SK-N-SH (cell line): Measurements from ENCODE around the gene KRT20. TPM values are rescaled to one million over a fixed set of nuclear protein-coding genes. Genes with fewer than 3 reads are reported as not detected.
A peak's percentile ranks its signal among the peaks of the same experiment; 100 is the strongest.

Experiments used
- CTCF ChIA-PET: fragments of 300-600, 350-600 bp; formaldehyde crosslinking; extraction: SDS; loops from one replicate; lab custom pipeline; 2021; lab: Yijun Ruan, JAX
- POLR2A ChIA-PET: fragments of 350-600 bp; sonication (Branson Sonifier 250); formaldehyde crosslinking; extraction: SDS; loops from one replicate; lab custom pipeline; 2020; ENCODE audit warnings: antibody characterized with exemption, inconsistent platforms; lab: Yijun Ruan, JAX
- DNase-seq: peaks from one replicate; pipeline ENCODE4 v3.0.0; 2012
- H2AFZ ChIP-seq: fragments of 200-600 bp; sonication (generic); 2 replicates; pipeline ENCODE4 v1.8.1; 2016; ENCODE audit warnings: antibody characterized with exemption, mild to moderate bottlenecking, low read depth
- H3F3A ChIP-seq: fragments of 200-600 bp; sonication (generic); replicated peaks from 2 replicates; pipeline ENCODE3; 2016; ENCODE audit warnings: antibody characterized with exemption, mild to moderate bottlenecking; ENCODE audit not compliant: insufficient read depth
- H3K27ac ChIP-seq, 2 experiments: fragments of 200-500 bp in 1 of 2; fragments of 200-600 bp in 1 of 2; sonication (Bioruptor generic) in 1 of 2; sonication (generic), shearing (Covaris generic) in 1 of 2; 2 replicates each; pipeline versions ENCODE4 v1.5.1 to v1.6.1; 2014 to 2016; ENCODE audit warnings: low read depth in 2 of 2, inconsistent platforms in 1 of 2, low read length in 1 of 2, mild to moderate bottlenecking in 1 of 2, mixed read lengths in 1 of 2
- H3K27me3 ChIP-seq: fragments of 200-600 bp; sonication (generic), shearing (Covaris generic); 2 replicates; pipeline ENCODE4 v1.6.1; 2016; ENCODE audit warnings: mixed run types; ENCODE audit not compliant: insufficient read depth
- H3K36me3 ChIP-seq, 2 experiments: fragments of 200-500 bp in 1 of 2; fragments of 200-600 bp in 1 of 2; sonication (Bioruptor generic) in 1 of 2; sonication (generic) in 1 of 2; replicated peaks in 1 of 2; 2 replicates each; pipeline versions ENCODE3 to v1.5.1; 2014 to 2016; ENCODE audit warnings: low read length in 1 of 2, mild to moderate bottlenecking in 1 of 2; ENCODE audit not compliant: insufficient read depth in 2 of 2, control insufficient read depth in 1 of 2
- H3K4me1 ChIP-seq, 2 experiments: fragments of 200-500 bp in 1 of 2; fragments of 200-600 bp in 1 of 2; sonication (Bioruptor generic) in 1 of 2; sonication (generic), shearing (Covaris generic) in 1 of 2; 2 replicates each; pipeline versions ENCODE4 v1.5.1 to v1.6.1; 2014 to 2016; ENCODE audit warnings: low read depth in 1 of 2, low read length in 1 of 2, mixed run types in 1 of 2; ENCODE audit not compliant: insufficient read depth in 2 of 2, control insufficient read depth in 1 of 2
- H3K4me2 ChIP-seq: fragments of 200-600 bp; sonication (generic), shearing (Covaris generic); 2 replicates; pipeline ENCODE4 v1.6.1; 2017; ENCODE audit warnings: mixed run types
- H3K4me3 ChIP-seq, 2 experiments: fragments of 200-500 bp in 1 of 2; fragments of 200-600 bp in 1 of 2; sonication (Bioruptor generic) in 1 of 2; sonication (generic), shearing (Covaris generic) in 1 of 2; 2 replicates each; pipeline versions ENCODE4 v1.5.1 to v1.8.1; 2014 to 2016; ENCODE audit warnings: low read depth in 2 of 2, inconsistent platforms in 1 of 2, low read length in 1 of 2, mild to moderate bottlenecking in 1 of 2, mixed read lengths in 1 of 2, moderate library complexity in 1 of 2
- H3K79me2 ChIP-seq: fragments of 200-600 bp; sonication (generic); 2 replicates; pipeline ENCODE4 v1.8.1; 2017; ENCODE audit warnings: mild to moderate bottlenecking; ENCODE audit not compliant: insufficient read depth
- H3K9ac ChIP-seq: fragments of 200-600 bp; sonication (generic); 2 replicates; pipeline ENCODE4 v1.6.1; 2017; ENCODE audit warnings: mixed run types
- H3K9me2 ChIP-seq: fragments of 200-600 bp; sonication (generic); 2 replicates; pipeline ENCODE4 v1.6.1; 2017; ENCODE audit warnings: mixed run types
- H3K9me3 ChIP-seq: fragments of 200-600 bp; sonication (generic); 2 replicates; pipeline ENCODE4 v1.6.1; 2017; ENCODE audit warnings: mixed run types, mild to moderate bottlenecking, moderate library complexity
- H4K20me1 ChIP-seq: fragments of 200-600 bp; sonication (generic); 2 replicates; pipeline ENCODE4 v1.6.1; 2017; ENCODE audit warnings: mild to moderate bottlenecking, mixed run types; ENCODE audit not compliant: insufficient read depth
- CHD2 ChIP-seq: fragments of 150-350 bp; IDR thresholded peaks from 2 replicates; pipeline ENCODE4 v1.6.1; 2018; ENCODE audit warnings: low read length; ENCODE audit not compliant: partially characterized antibody
- ELF1 ChIP-seq: IDR thresholded peaks from 2 replicates; pipeline ENCODE4 v1.4.0; 2012
- EP300 ChIP-seq, 2 experiments: IDR thresholded peaks; 2 replicates each; pipeline versions ENCODE4 v1.4.0 to v1.6.1; 2012; ENCODE audit warnings: borderline replicate concordance in 1 of 2, low read depth in 1 of 2, low read length in 1 of 2
- EZH2phosphoT487 ChIP-seq: fragments of 200-600 bp; sonication (generic); IDR thresholded peaks from 2 replicates; pipeline ENCODE4 v1.6.1; 2017; ENCODE audit warnings: low read depth, mixed run types, mild to moderate bottlenecking, antibody characterized with exemption, moderate library complexity, borderline replicate concordance
- FOSL2 ChIP-seq: IDR thresholded peaks from 2 replicates; pipeline ENCODE4 v1.4.0; 2012; ENCODE audit warnings: low read depth, mild to moderate bottlenecking, moderate library complexity, borderline replicate concordance
- FOXJ3 ChIP-seq: sonication (generic); formaldehyde crosslinking; IDR thresholded peaks from 2 replicates; pipeline ENCODE4 v1.5.1; 2020; ENCODE audit warnings: mild to moderate bottlenecking, missing genetic modification reagents
- GABPA ChIP-seq: IDR thresholded peaks from 2 replicates; pipeline ENCODE4 v1.4.0; 2012; ENCODE audit warnings: low read depth, mild to moderate bottlenecking
- GATA2 ChIP-seq: sonication (generic); formaldehyde crosslinking; IDR thresholded peaks from 2 replicates; pipeline ENCODE4 v1.5.0; 2020; ENCODE audit warnings: mild to moderate bottlenecking, missing genetic modification reagents
- IRF3 ChIP-seq: fragments of 150-350 bp; IDR thresholded peaks from 2 replicates; pipeline ENCODE4 v1.6.1; 2016; ENCODE audit warnings: mild to moderate bottlenecking, low read depth, low read length
- JUND ChIP-seq: IDR thresholded peaks from 2 replicates; pipeline ENCODE4 v1.4.0; 2012
- MEF2A ChIP-seq: IDR thresholded peaks from 2 replicates; pipeline ENCODE4 v1.4.0; 2012; ENCODE audit warnings: low read depth, borderline replicate concordance
- MXI1 ChIP-seq: IDR thresholded peaks from 2 replicates; pipeline ENCODE4 v1.6.1; 2012; ENCODE audit warnings: mild to moderate bottlenecking, low read depth, low read length, improper control_type of control experiment
- NFIC ChIP-seq: IDR thresholded peaks from 2 replicates; pipeline ENCODE4 v1.4.0; 2012; ENCODE audit warnings: borderline replicate concordance
- NRF1 ChIP-seq: IDR thresholded peaks from 2 replicates; pipeline ENCODE4 v1.6.1; 2012; ENCODE audit warnings: low read depth, mild to moderate bottlenecking, low read length
- PBX3 ChIP-seq: IDR thresholded peaks from 2 replicates; pipeline ENCODE4; 2012
- POLR2AphosphoS5 ChIP-seq: IDR thresholded peaks from 2 replicates; pipeline ENCODE4 v1.6.1; 2012; ENCODE audit warnings: low read depth, low read length
- RAD21 ChIP-seq: IDR thresholded peaks from 2 replicates; pipeline ENCODE4 v1.6.1; 2012; ENCODE audit warnings: mild to moderate bottlenecking, low read length
- RFX5 ChIP-seq: IDR thresholded peaks from 2 replicates; pipeline ENCODE4 v1.6.1; 2012; ENCODE audit warnings: mild to moderate bottlenecking, improper control_type of control experiment, low read length
- RXRA ChIP-seq: IDR thresholded peaks from 2 replicates; pipeline ENCODE4 v1.4.0; 2012; ENCODE audit warnings: low read depth, mild to moderate bottlenecking, borderline replicate concordance
- SMC3 ChIP-seq: IDR thresholded peaks from 2 replicates; pipeline ENCODE4 v1.6.1; 2012; ENCODE audit warnings: low read depth, low read length, improper control_type of control experiment
- TCF12 ChIP-seq: IDR thresholded peaks from 2 replicates; pipeline ENCODE4 v1.4.0; 2012
- USF1 ChIP-seq: IDR thresholded peaks from 2 replicates; pipeline ENCODE4 v1.4.0; 2012; ENCODE audit warnings: low read depth, borderline replicate concordance
- USF2 ChIP-seq: fragments of 150-350 bp; IDR thresholded peaks from 2 replicates; pipeline ENCODE4 v1.6.1; 2017; ENCODE audit warnings: antibody characterized with exemption, low read length, low read depth, borderline replicate concordance
- YY1 ChIP-seq: IDR thresholded peaks from 2 replicates; pipeline ENCODE4 v1.4.0; 2012; ENCODE audit warnings: low read depth, mild to moderate bottlenecking
- WGBS: methylation state at CpG from one replicate; pipeline ENCODE4 v1.1.6; 2017; ENCODE audit warnings: low lambda C conversion rate; 5-methylcytosine and 5-hydroxymethylcytosine counted together
- polyA plus RNA-seq, 3 experiments: library from polyadenylated mRNA; depleted of rRNA; stranded (reverse); fragments of >200 nt; gene quantifications; 2 replicates each; pipeline ENCODE4 v1.2.3, GENCODE V29; 2012

The KRT20 gene
- polyA plus RNA-seq, 1 of the 3 experiments (the other 2 are of a cell fraction), result not detected

- 64% methylated on average over 5 of the region's 5 CpGs for WGBS
- Histone ChIP-seq H3K4me3 (no peak overlapping the region), H3K9ac (no peak overlapping the region), H3K79me2 (no peaks in the 10 kb centered on the region), H2AFZ (no peak overlapping the region), H3K9me2 (no peaks in the 10 kb centered on the region), H3K27ac (no peak overlapping the region; a peak in 1 of 4 replicates), H3K36me3 (no peaks in the 10 kb centered on the region), H3K4me2 (no peak overlapping the region), H3K27me3 (no peaks in the 10 kb centered on the region; the same call in 1 of the 2 replicates), H3F3A (peaks cover 17% of the 10 kb centered on the region), H3K4me1 (peaks cover 6 to 8% of the 10 kb centered on the region in 2 experiments; a peak in 2 of 4 replicates), H4K20me1 (no peaks in the 10 kb centered on the region), H3K9me3 (no peaks in the 10 kb centered on the region)
- peak; percentile 38 for DNase-seq
- ChIA-PET POLR2A (no interaction called here), CTCF (interaction anchor here (0.6 to 4.9 kb wide), 15 partner anchors 9 to 806 kb away, joined by 3 to 37 read pairs (median 5); partner anchors contain the start of gene KRT12)
- no peak for TF ChIP-seq MXI1
- no peak for TF ChIP-seq YY1
- TF ChIP-seq TCF12, result peak; percentile 79
Measured at GRCh38 chr17:40857535-40857934, 27.5 kb downstream of the KRT20 start.

- no peaks in the 10 kb centered on the region for H3K79me2 ChIP-seq
- no peak for TF ChIP-seq GABPA
- no peak for TF ChIP-seq NRF1
- TF ChIP-seq IRF3, result no peak
- TF ChIP-seq POLR2AphosphoS5, result peak; percentile 63; the same call in 1 of the 2 replicates
- TF ChIP-seq RAD21, result no peak
- TF ChIP-seq EP300 (IDR thresholded peaks at IDR 0.05; ENCODE audit: borderline replicate concordance in 1 of 2, low read depth in 1 of 2, low read length in 1 of 2), result peak in 1 of 2 experiments; percentile 62; a peak in 1 of 4 replicates
- 0 out of 2 replicates have a peak, but pooled peaks have one; percentile 34 for TF ChIP-seq MEF2A
- TF ChIP-seq NFIC, result peak; percentile 31; the same call in 1 of the 2 replicates
- no peak for TF ChIP-seq RFX5
- no peak for TF ChIP-seq EZH2phosphoT487
- no peak for TF ChIP-seq GATA2 (CRISPR knock-in tag)
- TF ChIP-seq PBX3, result peak; percentile 85
- peak; percentile 95 for TF ChIP-seq JUND
- TF ChIP-seq RXRA, result peak; percentile 62; the same call in 1 of the 2 replicates
- no peak for TF ChIP-seq USF1
- TF ChIP-seq FOXJ3, result no peak
- no peak for TF ChIP-seq SMC3
- TF ChIP-seq USF2, result no peak
- TF ChIP-seq CHD2, result no peak
- TF ChIP-seq FOSL2, result peak; percentile 98
- no peak for TF ChIP-seq ELF1
- TF ChIP-seq YY1, result no peak; the same call in 1 of the 2 replicates
Measured at GRCh38 chr17:40854175-40854814, 30.7 kb downstream of the KRT20 start.

More at GRCh38 chr17:40854175-40854814, 30.7 kb downstream of the KRT20 start:
- H2AFZ ChIP-seq, result peak overlapping the region; percentile 47
- 8% methylated on average over 6 of the region's 6 CpGs for WGBS
- CTCF ChIA-PET, result interaction anchor here (1.0 to 4.9 kb wide), 5 partner anchors 50 to 812 kb away, joined by 3 to 37 read pairs (median 7); no protein-coding TSS in a partner anchor
- POLR2A ChIA-PET, result no interaction called here
- peaks cover 22% of the 10 kb centered on the region for H3F3A ChIP-seq
- H3K27me3 ChIP-seq, result no peaks in the 10 kb centered on the region
- no peak overlapping the region for H3K4me3 ChIP-seq
- no peak overlapping the region for H3K9ac ChIP-seq
- no peaks in the 10 kb centered on the region for H3K9me2 ChIP-seq
- no peaks in the 10 kb centered on the region for H3K9me3 ChIP-seq
- no peak overlapping the region; the same call in 1 of the 2 replicates for H3K4me2 ChIP-seq
- H3K4me1 ChIP-seq, result peaks cover 6 to 8% of the 10 kb centered on the region in 2 experiments; a peak in 2 of 4 replicates
- no peaks in the 10 kb centered on the region for H4K20me1 ChIP-seq
- no peak for DNase-seq
- H3K27ac ChIP-seq, result peak overlapping the region in 1 of 2 experiments; percentile 48; a peak in 2 of 4 replicates
- H3K36me3 ChIP-seq, result no peaks in the 10 kb centered on the region
